ENCODE results near the gene RPL41.
"Not testable (repeated sequence)": the region's sequence is repeated elsewhere in the genome, so short reads cannot be mapped to it uniquely, and the experiment has no call there.

RPL41 gene

DNA sequence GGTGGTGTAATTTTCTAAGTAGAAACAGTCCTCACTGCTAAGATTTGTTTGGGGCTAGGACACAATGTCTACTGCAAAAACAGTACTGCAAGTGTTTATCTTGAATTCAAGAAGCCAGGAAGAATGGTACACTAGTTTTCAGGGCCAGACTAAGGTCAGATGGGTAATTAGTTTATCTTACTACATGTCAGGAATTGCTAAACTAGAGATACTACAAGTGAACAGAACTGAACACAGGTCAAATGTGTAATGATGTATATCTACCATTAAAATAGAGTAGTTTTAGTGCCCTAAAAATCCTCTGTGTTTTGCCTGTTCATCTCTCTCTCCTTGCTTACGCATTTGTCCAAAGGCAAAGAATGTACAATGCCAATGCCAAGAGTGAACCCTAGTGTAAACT lies 2.3 kb upstream of the RPL41 start:
- Histone ChIP-seq H3K27ac (ENCODE audit: low read depth, low read length) (no peak overlapping the region), H3K36me3 (ENCODE audit: control insufficient read depth in 5 of 5, insufficient read depth in 5 of 5, low read length in 5 of 5) (peaks cover 24 to 51% (median 40%) of the 10 kb centered on the region in 5 donors), H3K9ac (ENCODE audit: low read length in 5 of 5) (no peak overlapping the region), H3K9me3 (ENCODE audit: control insufficient read depth in 5 of 5, low read length in 5 of 5) (no peaks in the 10 kb centered on the region), H3K27me3 (ENCODE audit: control insufficient read depth in 5 of 5, insufficient read depth in 4 of 5, low read length in 5 of 5) (no peaks in the 10 kb centered on the region), H3K4me1 (ENCODE audit: control insufficient read depth in 5 of 5, insufficient read depth in 5 of 5, low read length in 5 of 5) (peaks cover 9 to 27% (median 23%) of the 10 kb centered on the region in 5 donors), H3K4me3 (ENCODE audit: low read depth in 1 of 5, low read length in 5 of 5) (no peak overlapping the region)

DNA sequence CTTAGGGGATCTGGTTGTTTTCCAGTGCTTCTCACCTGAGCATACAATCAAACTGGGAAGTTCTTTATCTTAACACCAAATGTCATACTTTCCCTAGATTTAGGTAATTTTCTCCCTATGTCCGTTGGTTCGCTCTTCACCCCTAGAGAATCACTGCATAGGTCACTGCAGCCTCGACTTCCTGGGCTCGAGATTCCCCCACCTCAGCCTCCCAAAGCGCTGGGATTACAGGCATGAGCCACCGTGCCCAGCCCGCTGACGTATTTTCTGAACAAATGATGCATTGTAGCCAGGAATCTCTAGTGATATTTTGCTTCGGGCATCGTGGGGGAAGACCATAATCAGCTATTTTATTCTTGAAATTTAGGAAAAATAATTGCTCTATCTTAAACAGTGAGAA lies 1.1 kb upstream of the RPL41 start:
- H3K4me1 ChIP-seq (ENCODE audit: control insufficient read depth in 5 of 5, insufficient read depth in 5 of 5, low read length in 5 of 5) = peaks cover 13 to 39% (median 36%) of the 10 kb centered on the region in 5 donors
- H3K27me3 ChIP-seq (ENCODE audit: control insufficient read depth in 5 of 5, insufficient read depth in 4 of 5, low read length in 5 of 5) = no peaks in the 10 kb centered on the region
- H3K36me3 ChIP-seq (ENCODE audit: control insufficient read depth in 5 of 5, insufficient read depth in 5 of 5, low read length in 5 of 5) = peaks cover 21 to 42% (median 29%) of the 10 kb centered on the region in 5 donors
- H3K9me3 ChIP-seq (ENCODE audit: control insufficient read depth in 5 of 5, low read length in 5 of 5) = no peaks in the 10 kb centered on the region
- peak overlapping the region in 3 of 5 donors; percentile 81 to 95 (median 88) for H3K9ac ChIP-seq (ENCODE audit: low read length in 5 of 5)
- H3K4me3 ChIP-seq (ENCODE audit: low read depth in 1 of 5, low read length in 5 of 5) = peak overlapping the region; percentile 77 to 100 (median 91)
- peak overlapping the region; percentile 88 for H3K27ac ChIP-seq (ENCODE audit: low read depth, low read length)

DNA sequence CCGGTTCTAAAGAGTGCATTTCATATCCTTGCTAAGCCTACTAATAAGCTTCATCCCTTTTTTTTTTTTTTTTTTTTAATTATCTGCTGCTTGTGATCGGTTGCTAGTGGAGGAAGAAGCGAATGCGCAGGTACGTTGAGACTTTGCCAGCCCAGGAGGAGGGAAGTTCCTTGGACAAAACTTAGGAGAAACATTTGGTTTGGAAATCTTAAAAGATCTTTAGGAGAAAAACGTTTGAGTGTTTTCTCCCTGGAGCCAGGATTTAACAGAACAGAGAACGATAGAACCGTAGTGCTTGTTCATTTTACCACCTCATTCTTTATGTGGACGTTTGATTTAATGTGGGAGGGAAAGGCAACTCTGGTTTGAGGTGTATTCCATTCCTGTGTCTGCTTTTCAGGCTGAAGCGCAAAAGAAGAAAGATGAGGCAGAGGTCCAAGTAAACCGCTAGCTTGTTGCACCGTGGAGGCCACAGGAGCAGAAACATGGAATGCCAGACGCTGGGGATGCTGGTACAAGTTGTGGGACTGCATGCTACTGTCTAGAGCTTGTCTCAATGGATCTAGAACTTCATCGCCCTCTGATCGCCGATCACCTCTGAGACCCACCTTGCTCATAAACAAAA lies 761 bp downstream of the RPL41 start:
- peaks cover 13 to 39% (median 36%) of the 10 kb centered on the region in 5 donors for H3K4me1 ChIP-seq (ENCODE audit: control insufficient read depth in 5 of 5, insufficient read depth in 5 of 5, low read length in 5 of 5)
- H3K27ac ChIP-seq (ENCODE audit: low read depth, low read length) = peak overlapping the region; percentile 88
- H3K36me3 ChIP-seq (ENCODE audit: control insufficient read depth in 5 of 5, insufficient read depth in 5 of 5, low read length in 5 of 5) = peaks cover 10 to 44% (median 29%) of the 10 kb centered on the region in 5 donors
- peak overlapping the region; percentile 77 to 100 (median 91) for H3K4me3 ChIP-seq (ENCODE audit: low read depth in 1 of 5, low read length in 5 of 5)
- H3K9me3 ChIP-seq (ENCODE audit: control insufficient read depth in 5 of 5, low read length in 5 of 5); H3K27me3 ChIP-seq (ENCODE audit: control insufficient read depth in 5 of 5, insufficient read depth in 4 of 5, low read length in 5 of 5): not testable (repeated sequence)
- H3K9ac ChIP-seq (ENCODE audit: low read length in 5 of 5) = peak overlapping the region; percentile 84 to 95 (median 88)

DNA sequence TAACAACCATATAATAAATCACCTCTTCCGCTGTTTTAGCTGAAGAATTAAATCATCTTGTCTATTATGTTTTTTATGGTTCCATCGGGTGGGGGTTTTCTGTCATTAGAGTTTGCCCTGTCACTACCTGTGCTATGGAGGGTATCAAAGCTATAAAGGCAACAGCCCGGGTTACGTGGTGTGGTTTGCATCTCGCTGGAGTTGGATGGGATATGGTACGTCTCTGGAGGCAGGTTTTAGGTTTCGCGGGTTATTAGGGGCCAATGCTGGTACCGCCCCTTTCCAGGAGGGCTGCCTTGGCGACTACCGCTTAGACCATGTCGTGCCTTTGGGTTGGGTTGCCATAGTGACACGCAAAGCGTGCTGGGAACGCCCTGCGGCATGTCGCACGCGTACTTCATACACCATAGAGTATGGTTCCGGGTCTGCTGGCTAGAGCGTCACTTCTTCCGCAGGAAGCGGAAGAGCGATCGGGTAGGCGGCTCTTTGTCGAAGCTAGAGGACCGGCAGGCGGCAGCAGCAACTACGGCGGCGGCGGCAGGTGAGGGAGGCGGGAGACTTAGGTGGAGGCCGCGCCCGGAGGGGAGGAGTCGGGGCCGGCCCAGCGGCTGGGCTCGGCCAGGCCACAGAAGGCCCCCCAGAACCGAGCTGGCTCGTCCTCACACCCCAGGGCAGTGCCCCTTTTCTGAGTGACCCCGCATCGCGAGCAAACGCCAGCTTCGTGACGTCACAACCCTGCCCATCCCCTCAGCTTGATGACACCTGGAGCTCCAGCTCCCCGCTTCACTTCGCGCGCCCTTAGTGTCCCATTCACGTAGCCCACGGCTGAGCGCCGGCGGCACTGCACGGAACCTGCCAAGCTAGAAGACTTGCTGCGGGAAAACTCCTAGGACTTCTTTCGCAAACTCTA lies 1.6 kb downstream of the RPL41 start, which contains the start of gene ZC3H10:
Gene ZC3H10 (plus strand): TSS at position 489 of the 910 bp plus-strand sequence. CDS start 2,297 bp downstream, outside the sequence.
- Histone ChIP-seq H3K27ac (ENCODE audit: low read depth, low read length) (peak within 1 kb of the TSS; percentile 88), H3K27me3 (ENCODE audit: control insufficient read depth in 5 of 5, insufficient read depth in 4 of 5, low read length in 5 of 5) (no peaks in the 10 kb centered on the region), H3K4me1 (ENCODE audit: control insufficient read depth in 5 of 5, insufficient read depth in 5 of 5, low read length in 5 of 5) (peaks cover 16 to 48% (median 36%) of the 10 kb centered on the region in 5 donors), H3K9me3 (ENCODE audit: control insufficient read depth in 5 of 5, low read length in 5 of 5) (no peaks in the 10 kb centered on the region), H3K9ac (ENCODE audit: low read length in 5 of 5) (peak within 1 kb of the TSS; percentile 84 to 95 (median 88)), H3K36me3 (ENCODE audit: control insufficient read depth in 5 of 5, insufficient read depth in 5 of 5, low read length in 5 of 5) (peaks cover 10 to 39% (median 23%) of the 10 kb centered on the region in 5 donors), H3K4me3 (ENCODE audit: low read depth in 1 of 5, low read length in 5 of 5) (peak within 1 kb of the TSS; percentile 79 to 100 (median 91))

DNA sequence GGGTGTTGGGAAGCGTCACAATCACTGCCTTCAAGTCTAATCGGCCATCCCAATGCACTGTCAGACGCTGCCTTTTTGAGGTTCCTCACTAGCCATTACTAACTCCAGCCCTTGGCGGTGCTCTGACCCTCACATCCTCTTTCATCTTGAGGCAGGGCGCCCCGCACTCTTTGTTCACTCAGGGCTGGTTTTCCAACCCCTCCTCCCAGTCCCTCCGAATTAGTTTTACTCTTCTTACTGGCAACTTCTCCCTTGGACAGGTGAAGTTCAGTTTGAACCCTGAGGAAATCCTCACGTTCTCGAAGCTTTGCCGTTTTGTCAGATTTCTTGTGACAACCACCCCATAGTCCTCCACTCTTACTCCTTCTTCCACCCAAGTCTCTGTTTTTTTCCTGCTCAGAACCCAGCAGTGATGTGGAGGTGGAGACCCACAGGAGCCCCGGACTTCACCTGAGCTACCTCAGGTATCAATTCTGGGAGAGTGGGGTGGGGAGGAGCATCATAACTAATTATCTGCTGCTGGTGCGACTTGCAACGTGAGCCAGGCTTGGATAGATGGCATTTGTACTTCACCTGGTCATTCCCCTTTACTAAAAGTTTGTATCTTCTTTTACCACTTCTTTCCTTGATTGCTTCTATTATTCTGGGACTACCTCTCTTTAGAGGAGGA lies 2.4 kb downstream of the RPL41 start:
- H3K36me3 ChIP-seq (ENCODE audit: control insufficient read depth in 5 of 5, insufficient read depth in 5 of 5, low read length in 5 of 5) = peaks cover 5 to 31% (median 18%) of the 10 kb centered on the region in 5 donors
- H3K27ac ChIP-seq (ENCODE audit: low read depth, low read length) = peak overlapping the region; percentile 88
- peak overlapping the region; percentile 1 to 86 (median 84) for H3K9ac ChIP-seq (ENCODE audit: low read length in 5 of 5)
- H3K4me1 ChIP-seq (ENCODE audit: control insufficient read depth in 5 of 5, insufficient read depth in 5 of 5, low read length in 5 of 5) = peaks cover 16 to 49% (median 36%) of the 10 kb centered on the region in 5 donors
- H3K4me3 ChIP-seq (ENCODE audit: low read depth in 1 of 5, low read length in 5 of 5) = peak overlapping the region; percentile 79 to 97 (median 80)
- no peaks in the 10 kb centered on the region for H3K27me3 ChIP-seq (ENCODE audit: control insufficient read depth in 5 of 5, insufficient read depth in 4 of 5, low read length in 5 of 5)
- H3K9me3 ChIP-seq (ENCODE audit: control insufficient read depth in 5 of 5, low read length in 5 of 5) = no peaks in the 10 kb centered on the region

- Histone ChIP-seq H3K9me3 (ENCODE audit: control insufficient read depth in 5 of 5, low read length in 5 of 5) (no peaks in the 10 kb centered on the region), H3K27ac (ENCODE audit: low read depth, low read length) (peak overlapping the region; percentile 88), H3K9ac (ENCODE audit: low read length in 5 of 5) (peak overlapping the region in 3 of 5 donors; percentile 77 to 86 (median 83)), H3K36me3 (ENCODE audit: control insufficient read depth in 5 of 5, insufficient read depth in 5 of 5, low read length in 5 of 5) (peaks cover 0 to 28% (median 17%) of the 10 kb centered on the region in 5 donors), H3K27me3 (ENCODE audit: control insufficient read depth in 5 of 5, insufficient read depth in 4 of 5, low read length in 5 of 5) (no peaks in the 10 kb centered on the region), H3K4me3 (ENCODE audit: low read depth in 1 of 5, low read length in 5 of 5) (peak overlapping the region in 3 of 5 donors; percentile 6 to 82 (median 80)), H3K4me1 (ENCODE audit: control insufficient read depth in 5 of 5, insufficient read depth in 5 of 5, low read length in 5 of 5) (peaks cover 16 to 53% (median 36%) of the 10 kb centered on the region in 5 donors)
These were observed 2.9 kb downstream of the RPL41 start for GRCh38 chr12:56119361-56119796.

- Histone ChIP-seq H3K27me3 (ENCODE audit: control insufficient read depth in 5 of 5, insufficient read depth in 4 of 5, low read length in 5 of 5) (no peaks in the 10 kb centered on the region), H3K4me3 (ENCODE audit: low read depth in 1 of 5, low read length in 5 of 5) (peak overlapping the region in 1 of 5 donors; percentile 6), H3K9me3 (ENCODE audit: control insufficient read depth in 5 of 5, low read length in 5 of 5) (no peaks in the 10 kb centered on the region), H3K4me1 (ENCODE audit: control insufficient read depth in 5 of 5, insufficient read depth in 5 of 5, low read length in 5 of 5) (peaks cover 16 to 59% (median 44%) of the 10 kb centered on the region in 5 donors), H3K36me3 (ENCODE audit: control insufficient read depth in 5 of 5, insufficient read depth in 5 of 5, low read length in 5 of 5) (peaks cover 0 to 28% (median 17%) of the 10 kb centered on the region in 5 donors), H3K27ac (ENCODE audit: low read depth, low read length) (peak overlapping the region; percentile 88), H3K9ac (ENCODE audit: low read length in 5 of 5) (peak overlapping the region in 3 of 5 donors; percentile 34 to 86 (median 77))
These were observed 3.9 kb downstream of the RPL41 start for GRCh38 chr12:56120158-56120846.

GRCh38 chr12:56121204-56121870 lies 4.9 kb downstream of the RPL41 start:
- no peak overlapping the region for H3K4me3 ChIP-seq (ENCODE audit: low read depth in 1 of 5, low read length in 5 of 5)
- no peak overlapping the region for H3K27ac ChIP-seq (ENCODE audit: low read depth, low read length)
- no peak overlapping the region for H3K9ac ChIP-seq (ENCODE audit: low read length in 5 of 5)
- no peaks in the 10 kb centered on the region for H3K27me3 ChIP-seq (ENCODE audit: control insufficient read depth in 5 of 5, insufficient read depth in 4 of 5, low read length in 5 of 5)
- peaks cover 16 to 67% (median 51%) of the 10 kb centered on the region in 5 donors for H3K4me1 ChIP-seq (ENCODE audit: control insufficient read depth in 5 of 5, insufficient read depth in 5 of 5, low read length in 5 of 5)
- no peaks in the 10 kb centered on the region for H3K9me3 ChIP-seq (ENCODE audit: control insufficient read depth in 5 of 5, low read length in 5 of 5)
- peaks cover 0 to 28% (median 17%) of the 10 kb centered on the region in 5 donors for H3K36me3 ChIP-seq (ENCODE audit: control insufficient read depth in 5 of 5, insufficient read depth in 5 of 5, low read length in 5 of 5)
